Loucy (cell line): ENCODE data around the gene MEGF10.

Experiments
- H2AFZ ChIP-seq: fragments of 200-600 bp; sonication (generic); 2 replicates; pipeline ENCODE4 v1.6.0; 2016; ENCODE audit warnings: antibody characterized with exemption, mild to moderate bottlenecking, low read length, moderate library complexity
- H3F3A ChIP-seq: fragments of 200-600 bp; 2 replicates; pipeline ENCODE4 v1.6.0; 2016; ENCODE audit warnings: antibody characterized with exemption, low read depth, mild to moderate bottlenecking
- H3K27me3 ChIP-seq: fragments of 200-600 bp; sonication (generic); 2 replicates; pipeline ENCODE4 v1.6.1; 2014; ENCODE audit warnings: low read length, mild to moderate bottlenecking; ENCODE audit not compliant: insufficient read depth, poor library complexity, severe bottlenecking
- H3K36me3 ChIP-seq: fragments of 200-600 bp; sonication (generic); 2 replicates; pipeline ENCODE4 v1.6.1; 2016; ENCODE audit warnings: low read length; ENCODE audit not compliant: insufficient read depth
- H3K4me1 ChIP-seq: fragments of 200-600 bp; sonication (generic); 2 replicates; pipeline ENCODE4 v1.5.1; 2014; ENCODE audit warnings: low read length, mild to moderate bottlenecking; ENCODE audit not compliant: insufficient read depth, poor library complexity, severe bottlenecking
- H3K4me2 ChIP-seq: fragments of 200-600 bp; sonication (generic); 2 replicates; pipeline ENCODE4 v1.6.0; 2014; ENCODE audit warnings: antibody characterized with exemption, low read length, low read depth, mild to moderate bottlenecking; ENCODE audit not compliant: poor library complexity, severe bottlenecking
- H3K4me3 ChIP-seq: fragments of 200-600 bp; sonication (generic); 2 replicates; pipeline ENCODE4 v1.5.1; 2014; ENCODE audit warnings: low read length, mild to moderate bottlenecking, mixed read lengths; ENCODE audit not compliant: poor library complexity, severe bottlenecking
- H3K79me2 ChIP-seq: fragments of 200-600 bp; sonication (generic); 2 replicates; pipeline ENCODE4 v1.6.1; 2014; ENCODE audit warnings: low read length; ENCODE audit not compliant: insufficient read depth
- H3K9ac ChIP-seq: fragments of 200-600 bp; sonication (generic); 2 replicates; pipeline ENCODE4 v1.6.0; 2014; ENCODE audit warnings: mild to moderate bottlenecking, low read depth, low read length, moderate library complexity; ENCODE audit not compliant: poor library complexity, severe bottlenecking
- H3K9me2 ChIP-seq: fragments of 200-600 bp; sonication (generic); replicated peaks from 2 replicates; pipeline ENCODE4 v1.6.1; 2016; ENCODE audit warnings: low read depth, low read length, mixed read lengths
- H3K9me3 ChIP-seq: fragments of 200-600 bp; sonication (generic); 2 replicates; pipeline ENCODE4 v1.6.1; 2014; ENCODE audit warnings: mild to moderate bottlenecking, antibody characterized with exemption, low read length, low read depth; ENCODE audit not compliant: insufficient read depth
- H4K20me1 ChIP-seq: fragments of 200-600 bp; sonication (generic); 2 replicates; pipeline ENCODE4 v1.6.0; 2014; ENCODE audit warnings: antibody characterized with exemption, low read length, mild to moderate bottlenecking; ENCODE audit not compliant: insufficient read depth, poor library complexity, severe bottlenecking
- EZH2phosphoT487 ChIP-seq: fragments of 200-600 bp; IDR thresholded peaks from 2 replicates; pipeline ENCODE4 v1.6.1; 2018; ENCODE audit warnings: antibody characterized with exemption, mild to moderate bottlenecking, moderate library complexity, borderline replicate concordance
- TF ChIP-seq, protein P1 (sequence below): fragments of 200-600 bp; sonication (generic); conservative IDR thresholded peaks from 2 replicates; pipeline ENCODE4 v1.5.1; 2014; ENCODE audit warnings: mild to moderate bottlenecking, antibody characterized with exemption, low read length

Gene MEGF10

DNA sequence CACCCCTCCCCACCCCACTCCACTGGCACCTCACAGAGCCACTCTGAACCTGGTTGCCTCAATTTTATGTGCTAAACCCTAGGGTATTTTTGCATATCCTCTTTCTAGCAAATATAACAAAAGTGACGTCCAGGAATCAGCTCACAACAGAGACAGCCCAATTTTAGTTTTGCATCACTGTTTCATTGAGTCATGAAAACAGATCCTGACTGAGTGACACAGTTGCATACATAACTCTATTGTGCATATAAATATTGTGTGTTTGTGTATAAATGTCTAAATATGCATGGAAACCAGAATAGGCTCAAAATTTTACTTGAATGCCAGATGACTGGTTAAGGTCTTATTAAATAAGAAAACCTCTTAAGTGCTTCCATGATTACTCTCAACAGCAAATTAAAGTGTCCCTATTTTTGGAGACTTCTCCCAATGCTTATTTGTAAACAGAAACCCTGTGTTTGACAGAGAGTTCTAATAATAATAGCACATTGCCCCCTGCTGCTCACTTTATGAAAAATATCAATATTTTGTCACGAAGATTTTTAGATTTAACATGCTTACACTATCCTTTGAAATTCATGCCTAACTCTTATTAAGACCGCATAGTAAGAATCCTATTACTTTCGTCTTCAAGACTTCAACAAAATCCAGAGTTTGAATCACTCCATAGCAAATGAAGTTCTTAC is 151.3 kb downstream of the MEGF10 start:
- Histone ChIP-seq H2AFZ (no peak overlapping the region), H3K27me3 (no peaks in the 10 kb centered on the region)
- TF ChIP-seq EZH2phosphoT487: no peak
- TF ChIP-seq, protein P1, sequence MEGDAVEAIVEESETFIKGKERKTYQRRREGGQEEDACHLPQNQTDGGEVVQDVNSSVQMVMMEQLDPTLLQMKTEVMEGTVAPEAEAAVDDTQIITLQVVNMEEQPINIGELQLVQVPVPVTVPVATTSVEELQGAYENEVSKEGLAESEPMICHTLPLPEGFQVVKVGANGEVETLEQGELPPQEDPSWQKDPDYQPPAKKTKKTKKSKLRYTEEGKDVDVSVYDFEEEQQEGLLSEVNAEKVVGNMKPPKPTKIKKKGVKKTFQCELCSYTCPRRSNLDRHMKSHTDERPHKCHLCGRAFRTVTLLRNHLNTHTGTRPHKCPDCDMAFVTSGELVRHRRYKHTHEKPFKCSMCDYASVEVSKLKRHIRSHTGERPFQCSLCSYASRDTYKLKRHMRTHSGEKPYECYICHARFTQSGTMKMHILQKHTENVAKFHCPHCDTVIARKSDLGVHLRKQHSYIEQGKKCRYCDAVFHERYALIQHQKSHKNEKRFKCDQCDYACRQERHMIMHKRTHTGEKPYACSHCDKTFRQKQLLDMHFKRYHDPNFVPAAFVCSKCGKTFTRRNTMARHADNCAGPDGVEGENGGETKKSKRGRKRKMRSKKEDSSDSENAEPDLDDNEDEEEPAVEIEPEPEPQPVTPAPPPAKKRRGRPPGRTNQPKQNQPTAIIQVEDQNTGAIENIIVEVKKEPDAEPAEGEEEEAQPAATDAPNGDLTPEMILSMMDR: peak; percentile 53; the same call in 1 of the 2 replicates

GRCh38 chr5:127444171-127444570 is 153.6 kb downstream of the MEGF10 start:
- Histone ChIP-seq H2AFZ (no peak overlapping the region), H3K27me3 (no peaks in the 10 kb centered on the region), H4K20me1 (no peaks in the 10 kb centered on the region), H3K9me2 (no peaks in the 10 kb centered on the region), H3F3A (no peaks in the 10 kb centered on the region), H3K4me3 (no peak overlapping the region), H3K79me2 (no peaks in the 10 kb centered on the region), H3K4me2 (no peak overlapping the region), H3K4me1 (no peaks in the 10 kb centered on the region), H3K9ac (no peak overlapping the region), H3K36me3 (no peaks in the 10 kb centered on the region), H3K9me3 (no peaks in the 10 kb centered on the region)
- no peak for TF ChIP-seq EZH2phosphoT487
- TF ChIP-seq, protein P1: no peak

More for the DNA sequence above, 151.3 kb downstream of the MEGF10 start:
- Histone ChIP-seq H3K9me2 (no peaks in the 10 kb centered on the region), H3K36me3 (no peaks in the 10 kb centered on the region), H3K4me1 (no peaks in the 10 kb centered on the region), H3K4me2 (no peak overlapping the region), H3K79me2 (no peaks in the 10 kb centered on the region), H4K20me1 (no peaks in the 10 kb centered on the region), H3K9me3 (no peaks in the 10 kb centered on the region), H3F3A (no peaks in the 10 kb centered on the region), H3K4me3 (no peak overlapping the region), H3K9ac (no peak overlapping the region)

DNA sequence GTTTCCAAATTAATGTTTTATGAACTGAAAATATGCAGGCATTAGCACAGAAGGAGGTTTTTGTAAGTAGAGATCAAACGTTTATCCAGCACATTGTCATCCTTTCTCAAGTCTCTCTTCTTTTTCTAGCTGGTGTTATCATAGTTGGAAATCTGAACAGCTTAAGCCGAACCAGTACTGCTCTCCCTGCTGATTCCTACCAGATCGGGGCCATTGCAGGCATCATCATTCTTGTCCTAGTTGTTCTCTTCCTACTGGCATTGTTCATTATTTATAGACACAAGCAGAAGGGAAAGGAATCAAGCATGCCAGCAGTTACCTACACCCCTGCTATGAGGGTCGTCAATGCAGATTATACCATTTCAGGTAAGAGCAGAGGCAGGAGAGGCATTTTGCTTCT is 154.7 kb downstream of the MEGF10 start:
- H3K36me3 ChIP-seq: no peaks in the 10 kb centered on the region
- no peak for TF ChIP-seq EZH2phosphoT487
- H2AFZ ChIP-seq: no peak overlapping the region
- H3K9me2 ChIP-seq: no peaks in the 10 kb centered on the region
- H3K4me1 ChIP-seq: no peaks in the 10 kb centered on the region
- no peaks in the 10 kb centered on the region for H3K79me2 ChIP-seq
- H3K9ac ChIP-seq: no peak overlapping the region
- no peaks in the 10 kb centered on the region for H3F3A ChIP-seq
- no peaks in the 10 kb centered on the region for H4K20me1 ChIP-seq
- H3K4me3 ChIP-seq: no peak overlapping the region
- no peaks in the 10 kb centered on the region for H3K27me3 ChIP-seq
- no peaks in the 10 kb centered on the region for H3K9me3 ChIP-seq
- no peak overlapping the region for H3K4me2 ChIP-seq

DNA sequence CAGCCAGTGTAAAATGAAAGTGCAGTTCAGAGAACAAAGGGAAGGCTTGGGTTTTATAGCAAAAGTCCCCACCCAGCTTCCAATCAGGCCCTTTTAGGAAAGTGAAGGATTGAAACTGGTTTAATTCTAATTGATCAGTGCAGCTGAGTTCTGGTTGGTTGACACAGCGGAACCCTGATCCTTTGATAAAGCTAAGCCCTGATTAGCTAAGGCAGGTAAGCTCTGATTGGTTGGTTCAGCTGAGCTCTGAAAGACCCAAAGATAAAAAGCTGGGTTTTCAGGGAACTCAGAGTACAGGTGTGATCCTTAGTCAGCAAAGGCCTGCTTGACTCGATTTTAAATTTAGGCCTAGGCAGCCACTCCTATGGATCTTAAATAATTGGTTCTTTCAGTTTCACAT is 156.0 kb downstream of the MEGF10 start:
- no peak overlapping the region; the same call in 1 of the 2 replicates for H2AFZ ChIP-seq
- no peaks in the 10 kb centered on the region for H3K9me3 ChIP-seq
- no peaks in the 10 kb centered on the region for H3K9me2 ChIP-seq
- no peaks in the 10 kb centered on the region for H3K79me2 ChIP-seq
- H3K27me3 ChIP-seq: no peaks in the 10 kb centered on the region
- no peaks in the 10 kb centered on the region for H4K20me1 ChIP-seq
- no peak overlapping the region for H3K4me2 ChIP-seq
- H3F3A ChIP-seq: no peaks in the 10 kb centered on the region
- H3K4me3 ChIP-seq: no peak overlapping the region
- H3K4me1 ChIP-seq: no peaks in the 10 kb centered on the region
- no peaks in the 10 kb centered on the region for H3K36me3 ChIP-seq
- no peak for TF ChIP-seq EZH2phosphoT487
- TF ChIP-seq, protein P1: no peak
- H3K9ac ChIP-seq: no peak overlapping the region
